ENCODE data around the gene MUC15. TPM values are rescaled to one million over a fixed set of nuclear protein-coding genes. Genes with fewer than 3 reads are reported as not detected.

The MUC15 gene
- total and polyA plus RNA-seq, 3 donors from 2014 or later, result 0.25 to 0.57 TPM; not detected in 1

DNA sequence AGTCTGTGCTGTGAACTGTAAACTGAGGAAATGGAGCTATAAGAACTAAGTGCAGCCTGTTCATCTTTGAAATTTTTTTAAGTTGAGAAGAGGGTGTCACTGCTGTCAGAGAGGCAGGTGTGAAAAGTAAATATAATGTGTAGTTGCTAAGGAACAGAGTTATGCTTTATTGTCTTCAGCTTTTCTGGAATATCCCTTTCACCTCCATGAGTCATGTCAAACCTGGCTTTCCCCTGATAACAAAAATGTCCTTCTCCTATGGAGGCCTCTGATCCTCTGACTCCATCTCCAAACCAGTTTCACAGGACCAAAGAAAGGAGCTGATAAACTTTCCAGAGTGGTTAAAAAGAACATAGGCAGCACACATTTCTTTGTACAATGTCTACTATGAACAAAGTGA, 12.8 kb upstream of the MUC15 start:
- intact Hi-C loops (cut with DNase I; ENCODE audit: low total_unique reads), result no loop called here
- Histone ChIP-seq H3K9me3 (no peaks in the 10 kb centered on the region), H3K27me3 (no peaks in the 10 kb centered on the region), H3K36me3 (ENCODE audit: low read depth, missing control alignments) (no peaks in the 10 kb centered on the region), H3K4me3 (no peak overlapping the region), H3K27ac (no peak overlapping the region), H3K4me1 (no peaks in the 10 kb centered on the region)
- no peak for TF ChIP-seq POLR2A (IDR thresholded peaks at IDR 0.05)
- TF ChIP-seq, protein P1, sequence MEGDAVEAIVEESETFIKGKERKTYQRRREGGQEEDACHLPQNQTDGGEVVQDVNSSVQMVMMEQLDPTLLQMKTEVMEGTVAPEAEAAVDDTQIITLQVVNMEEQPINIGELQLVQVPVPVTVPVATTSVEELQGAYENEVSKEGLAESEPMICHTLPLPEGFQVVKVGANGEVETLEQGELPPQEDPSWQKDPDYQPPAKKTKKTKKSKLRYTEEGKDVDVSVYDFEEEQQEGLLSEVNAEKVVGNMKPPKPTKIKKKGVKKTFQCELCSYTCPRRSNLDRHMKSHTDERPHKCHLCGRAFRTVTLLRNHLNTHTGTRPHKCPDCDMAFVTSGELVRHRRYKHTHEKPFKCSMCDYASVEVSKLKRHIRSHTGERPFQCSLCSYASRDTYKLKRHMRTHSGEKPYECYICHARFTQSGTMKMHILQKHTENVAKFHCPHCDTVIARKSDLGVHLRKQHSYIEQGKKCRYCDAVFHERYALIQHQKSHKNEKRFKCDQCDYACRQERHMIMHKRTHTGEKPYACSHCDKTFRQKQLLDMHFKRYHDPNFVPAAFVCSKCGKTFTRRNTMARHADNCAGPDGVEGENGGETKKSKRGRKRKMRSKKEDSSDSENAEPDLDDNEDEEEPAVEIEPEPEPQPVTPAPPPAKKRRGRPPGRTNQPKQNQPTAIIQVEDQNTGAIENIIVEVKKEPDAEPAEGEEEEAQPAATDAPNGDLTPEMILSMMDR (IDR thresholded peaks at IDR 0.05), result no peak
- DNase-seq, result no peak

DNA sequence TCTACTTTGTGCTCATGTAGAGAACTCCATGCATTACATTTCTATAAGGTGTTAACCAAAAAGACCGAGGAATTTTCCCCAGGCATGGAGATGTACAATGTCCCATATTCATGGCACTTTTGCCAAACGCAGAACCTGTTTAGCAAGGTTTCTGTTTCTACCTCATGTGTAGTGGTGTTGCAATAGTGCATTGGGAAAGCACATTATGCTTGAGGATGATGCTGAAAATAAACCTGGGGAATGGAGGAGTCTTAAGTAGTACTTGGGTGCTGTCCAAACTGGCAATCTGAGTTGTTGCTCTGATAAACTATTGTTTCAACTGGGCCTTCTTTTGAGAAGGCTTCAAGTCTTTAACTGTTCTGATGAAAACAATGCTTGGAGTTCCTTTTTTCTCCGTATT, 11.5 kb upstream of the MUC15 start:
- TF ChIP-seq, protein P1 (IDR thresholded peaks at IDR 0.05), result no peak
- TF ChIP-seq POLR2A (IDR thresholded peaks at IDR 0.05), result no peak
- Histone ChIP-seq H3K9me3 (no peaks in the 10 kb centered on the region), H3K4me1 (no peaks in the 10 kb centered on the region), H3K4me3 (no peak overlapping the region), H3K36me3 (ENCODE audit: low read depth, missing control alignments) (no peaks in the 10 kb centered on the region), H3K27ac (no peak overlapping the region), H3K27me3 (no peaks in the 10 kb centered on the region)
- WGBS, 2 donors, result 74 to 76% methylated on average over 3 of the region's 3 CpGs
- DNase-seq, result no peak
- intact Hi-C loops (cut with DNase I; ENCODE audit: low total_unique reads), result no loop called here

DNA sequence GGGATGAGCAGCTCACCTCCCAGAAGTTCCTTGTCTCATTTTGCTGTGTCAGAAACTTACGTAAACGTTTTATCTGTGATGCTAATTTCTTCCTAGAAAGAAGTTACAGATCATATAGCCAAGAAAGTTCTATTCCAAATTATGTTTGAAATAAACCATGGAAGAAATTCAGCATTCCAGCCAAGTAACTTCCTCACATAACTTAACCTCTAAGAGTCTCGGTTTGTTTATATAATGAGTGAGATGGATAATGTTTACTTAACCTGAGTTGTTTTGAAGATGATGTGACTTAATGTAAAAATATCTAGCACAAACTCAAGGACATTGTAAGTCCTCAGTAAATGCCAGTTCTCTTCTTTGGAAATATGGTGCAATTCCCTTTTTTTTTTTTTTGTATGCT, 8.9 kb upstream of the MUC15 start:
- H3K27me3 ChIP-seq, result no peaks in the 10 kb centered on the region
- 43% methylated on average over 3 of the region's 3 CpGs for WGBS, 2 donors
- H3K9me3 ChIP-seq, result no peaks in the 10 kb centered on the region
- H3K4me3 ChIP-seq, result no peak overlapping the region
- no peak overlapping the region for H3K27ac ChIP-seq
- H3K36me3 ChIP-seq (ENCODE audit: low read depth, missing control alignments), result no peaks in the 10 kb centered on the region
- H3K4me1 ChIP-seq, result no peaks in the 10 kb centered on the region
- intact Hi-C loops (cut with DNase I; ENCODE audit: low total_unique reads), result no loop called here
- TF ChIP-seq, protein P1 (IDR thresholded peaks at IDR 0.05), result no peak
- TF ChIP-seq POLR2A (IDR thresholded peaks at IDR 0.05), result no peak
- no peak for DNase-seq

DNA sequence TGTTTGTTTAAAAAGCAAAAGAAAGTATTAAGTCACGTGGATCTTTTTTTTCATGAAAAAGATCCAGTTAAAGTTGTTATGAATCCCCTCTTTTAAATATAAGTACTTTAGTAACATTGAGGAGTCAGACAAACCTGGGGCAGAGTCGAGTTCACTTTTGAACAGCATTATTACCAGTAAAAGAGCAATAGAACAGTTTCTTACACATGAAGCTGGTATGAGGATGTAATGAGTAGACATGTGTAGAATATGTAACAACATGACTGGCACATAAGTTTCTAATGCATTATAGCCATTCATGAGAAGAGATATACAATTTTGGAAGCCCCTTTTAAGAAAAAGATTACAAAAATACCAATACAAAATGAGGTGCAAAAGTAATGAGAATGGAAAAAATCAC, 7.6 kb upstream of the MUC15 start:
- 66 to 71% methylated on average over 2 of the region's 2 CpGs for WGBS, 2 donors
- no peaks in the 10 kb centered on the region for H3K4me1 ChIP-seq

More for the DNA sequence above, 7.6 kb upstream of the MUC15 start:
- intact Hi-C loops (cut with DNase I; ENCODE audit: low total_unique reads), result no loop called here
- Histone ChIP-seq H3K9me3 (no peaks in the 10 kb centered on the region), H3K4me3 (no peak overlapping the region), H3K27me3 (no peaks in the 10 kb centered on the region), H3K27ac (no peak overlapping the region), H3K36me3 (ENCODE audit: low read depth, missing control alignments) (no peaks in the 10 kb centered on the region)
- DNase-seq, result no peak
- TF ChIP-seq, protein P1 (IDR thresholded peaks at IDR 0.05), result no peak
- TF ChIP-seq POLR2A (IDR thresholded peaks at IDR 0.05), result no peak

All from testis (tissue), 3 donors.